Stimulated activated CD4-positive, alpha-beta T cell treated with anti-CD3 and anti-CD28 coated beads, TNF-alpha, amount 100 ng/mL, for 48 hours (primary cell): Measurements from ENCODE around the gene NFATC3.

Experiments
- DNase-seq, 3 donors: peaks; one replicate each; pipeline ENCODE4 v3.0.0-alpha.2; 2020; ENCODE audit warnings: low read depth in 3 of 3

Gene NFATC3

GRCh38 chr16:68186877-68187276, 101.7 kb downstream of the NFATC3 start:
- DNase-seq, result no peak

DNA sequence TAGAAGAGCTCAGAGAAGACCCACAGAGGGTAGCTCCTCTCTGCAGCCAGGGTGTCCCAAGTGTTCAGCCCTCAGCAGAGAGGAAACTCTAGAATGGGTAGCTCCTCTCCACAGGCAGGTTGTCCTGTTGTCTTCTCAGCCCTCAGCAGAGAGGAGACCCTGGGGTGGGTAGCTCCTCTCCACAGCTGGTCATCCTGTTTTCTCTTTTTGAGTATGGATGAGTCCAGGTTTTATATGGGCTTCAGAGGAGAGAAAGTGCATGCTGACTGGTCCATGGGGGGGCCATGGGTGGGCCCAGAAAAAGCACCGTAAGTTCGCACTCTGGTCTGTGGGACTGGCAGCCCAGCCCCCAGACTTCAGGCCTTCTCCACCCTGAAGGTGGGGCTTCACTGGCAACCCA, 102.3 kb downstream of the NFATC3 start:
- no peak for DNase-seq

DNA sequence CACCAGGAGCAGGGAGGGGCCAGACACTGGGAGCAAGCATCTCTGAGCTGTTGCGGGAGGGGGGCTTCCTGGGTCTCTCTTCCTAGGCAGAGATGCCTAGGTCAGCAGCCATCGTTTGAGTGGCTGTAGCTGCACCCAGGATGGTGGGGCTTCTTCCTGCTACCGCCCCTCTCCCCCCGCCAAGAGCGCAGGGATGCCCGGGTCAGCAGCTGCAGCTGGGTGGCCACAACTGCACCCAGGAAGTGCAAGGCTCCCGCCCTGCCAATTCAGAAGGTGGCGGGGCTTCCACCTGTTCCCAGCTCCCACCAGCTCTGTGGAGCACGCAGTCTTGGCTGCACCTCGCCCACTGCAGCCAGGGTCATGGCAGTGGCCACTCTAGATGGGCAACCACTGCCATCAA, 103.0 kb downstream of the NFATC3 start:
- no peak for DNase-seq

- DNase-seq, result no peak
These were observed 104.9 kb downstream of the NFATC3 start for GRCh38 chr16:68190081-68190480.

GRCh38 chr16:68190736-68191510, 105.8 kb downstream of the NFATC3 start:
- DNase-seq, result no peak

- no peak for DNase-seq
These were observed 109.1 kb downstream of the NFATC3 start for GRCh38 chr16:68194251-68194650.

DNA sequence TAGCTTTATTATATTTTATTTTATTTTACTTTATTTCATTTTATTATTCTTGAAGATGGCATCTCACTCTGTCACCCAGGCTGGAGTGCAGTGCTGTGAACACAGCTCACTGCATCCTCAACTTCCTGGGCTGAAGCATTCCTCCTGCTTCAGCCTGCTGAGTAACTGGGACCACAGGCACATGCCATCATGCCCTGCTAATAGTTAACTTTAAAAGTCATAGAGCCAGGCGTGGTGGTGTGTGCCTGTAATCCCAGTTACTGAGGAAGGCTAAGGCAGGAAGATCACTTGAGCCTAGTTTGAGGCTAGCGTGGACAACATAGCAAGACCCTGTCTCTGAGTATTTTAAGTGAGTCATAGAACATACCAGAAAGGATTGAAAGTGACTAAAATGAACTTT, 112.1 kb downstream of the NFATC3 start:
- no peak for DNase-seq

DNA sequence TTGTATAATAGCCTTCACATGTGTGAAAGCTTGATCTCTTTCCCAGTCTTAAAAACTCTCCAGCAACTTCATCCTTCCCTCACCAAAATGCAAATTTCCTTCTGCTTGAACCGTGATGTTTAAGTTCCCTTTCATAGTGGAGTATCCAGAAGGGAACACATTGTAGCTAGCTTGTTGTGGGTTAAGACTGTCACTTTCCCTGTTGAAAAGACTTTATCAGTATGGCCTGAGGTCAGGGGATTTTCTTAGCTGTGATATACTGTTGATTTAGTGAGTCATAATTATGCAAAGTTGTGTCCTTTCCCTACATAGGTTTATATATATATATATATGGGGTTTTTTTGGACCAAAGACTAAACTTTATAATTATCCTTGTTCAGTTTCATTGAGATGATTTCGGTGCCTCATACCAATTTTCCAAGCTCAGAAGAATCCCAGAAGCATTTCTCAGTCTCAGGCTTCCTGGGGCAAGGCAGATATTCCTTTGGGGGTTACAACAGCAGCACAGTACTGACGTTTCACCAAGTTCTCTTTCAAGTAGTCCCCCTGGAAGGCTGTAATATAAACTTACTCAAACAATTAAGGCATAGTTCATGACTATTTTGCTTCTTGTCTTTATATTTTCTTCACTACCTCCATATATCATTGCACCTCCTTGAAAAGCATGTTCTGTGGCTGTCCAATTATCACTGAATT, 115.1 kb downstream of the NFATC3 start:
- no peak for DNase-seq

GRCh38 chr16:68202091-68202519, 116.9 kb downstream of the NFATC3 start:
- DNase-seq, result no peak

- no peak for DNase-seq
These were observed 121.1 kb downstream of the NFATC3 start for GRCh38 chr16:68206245-68206644.

- no peak for DNase-seq
These were observed 129.6 kb downstream of the NFATC3 start for GRCh38 chr16:68214726-68215125.

GRCh38 chr16:68215302-68215701, 130.1 kb downstream of the NFATC3 start:
- no peak for DNase-seq

DNA sequence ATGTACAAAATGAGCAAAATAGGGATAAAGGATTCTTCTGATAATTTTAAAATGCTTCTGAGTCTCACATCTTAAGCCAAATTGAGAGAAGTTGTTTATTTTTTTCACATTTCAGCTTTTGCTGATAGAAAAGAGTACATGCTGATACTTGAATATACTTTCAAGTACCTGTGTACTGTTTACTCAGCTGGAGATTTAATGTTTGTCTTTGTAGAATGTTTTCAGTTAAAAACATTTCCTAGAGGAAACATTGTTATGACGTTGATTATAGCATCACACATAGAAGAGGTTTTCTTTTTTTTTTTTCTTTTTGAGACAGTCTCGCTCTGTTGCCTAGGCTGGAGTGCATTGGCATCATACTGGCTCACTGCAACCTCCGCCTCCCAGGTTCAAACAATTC, 131.1 kb downstream of the NFATC3 start:
- no peak for DNase-seq

DNA sequence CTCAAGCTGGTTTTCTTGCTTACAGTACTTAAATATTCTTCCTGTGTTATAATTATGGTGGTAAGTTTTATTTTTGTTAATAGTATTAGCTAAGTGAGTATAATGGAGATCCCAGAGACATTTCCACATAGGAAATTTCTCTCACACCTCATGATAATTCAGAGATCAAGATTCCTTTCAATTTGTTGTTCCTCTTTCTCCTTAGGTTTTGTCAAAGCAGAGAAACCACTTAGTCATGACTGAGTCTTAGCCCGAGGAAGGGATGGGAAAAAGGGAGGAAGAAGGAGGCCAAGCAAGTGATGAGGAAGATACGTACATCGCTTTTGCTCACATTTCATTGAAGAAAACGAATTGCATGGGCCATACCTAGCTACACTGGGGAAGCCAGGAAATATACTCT, 132.3 kb downstream of the NFATC3 start:
- no peak for DNase-seq

GRCh38 chr16:68219725-68220351, 134.7 kb downstream of the NFATC3 start:
- DNase-seq, result no peak

- DNase-seq, result no peak
These were observed 137.9 kb downstream of the NFATC3 start for GRCh38 chr16:68223072-68223471.

- no peak for DNase-seq
These were observed 140.9 kb downstream of the NFATC3 start for GRCh38 chr16:68226116-68226515.

DNA sequence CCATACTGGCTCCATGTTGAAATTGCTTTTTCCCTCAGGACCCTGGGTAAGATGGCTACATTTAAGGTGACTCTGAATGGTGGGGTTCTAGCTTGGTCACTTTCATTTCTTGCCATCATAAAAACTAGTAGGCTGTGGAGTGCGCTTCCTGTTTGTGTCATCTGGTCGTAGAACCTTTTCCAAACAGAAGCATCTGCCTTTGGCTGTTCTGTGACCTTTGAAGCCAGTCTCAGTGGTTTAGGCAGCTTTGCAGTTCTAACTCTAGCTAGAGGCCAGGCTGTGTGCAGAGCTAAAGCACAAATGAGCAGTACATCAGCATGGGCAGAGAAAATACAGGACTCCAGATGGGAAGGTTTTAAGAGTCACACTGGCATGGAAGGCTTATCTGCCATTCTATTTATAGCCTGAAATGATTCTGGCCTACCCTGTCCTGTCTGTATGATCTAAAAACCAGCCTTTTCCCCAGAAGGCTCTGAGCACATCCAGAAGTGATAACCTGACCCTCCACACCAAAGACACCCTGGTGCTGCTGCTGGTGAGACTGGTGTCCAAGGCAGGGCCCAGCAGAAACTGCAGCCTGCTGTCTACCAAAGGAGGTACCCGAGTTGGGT, 142.1 kb downstream of the NFATC3 start:
- no peak for DNase-seq

- no peak for DNase-seq
These were observed 142.8 kb downstream of the NFATC3 start for GRCh38 chr16:68227850-68228553.

GRCh38 chr16:68228652-68229051, 143.5 kb downstream of the NFATC3 start:
- DNase-seq, result no peak

DNA sequence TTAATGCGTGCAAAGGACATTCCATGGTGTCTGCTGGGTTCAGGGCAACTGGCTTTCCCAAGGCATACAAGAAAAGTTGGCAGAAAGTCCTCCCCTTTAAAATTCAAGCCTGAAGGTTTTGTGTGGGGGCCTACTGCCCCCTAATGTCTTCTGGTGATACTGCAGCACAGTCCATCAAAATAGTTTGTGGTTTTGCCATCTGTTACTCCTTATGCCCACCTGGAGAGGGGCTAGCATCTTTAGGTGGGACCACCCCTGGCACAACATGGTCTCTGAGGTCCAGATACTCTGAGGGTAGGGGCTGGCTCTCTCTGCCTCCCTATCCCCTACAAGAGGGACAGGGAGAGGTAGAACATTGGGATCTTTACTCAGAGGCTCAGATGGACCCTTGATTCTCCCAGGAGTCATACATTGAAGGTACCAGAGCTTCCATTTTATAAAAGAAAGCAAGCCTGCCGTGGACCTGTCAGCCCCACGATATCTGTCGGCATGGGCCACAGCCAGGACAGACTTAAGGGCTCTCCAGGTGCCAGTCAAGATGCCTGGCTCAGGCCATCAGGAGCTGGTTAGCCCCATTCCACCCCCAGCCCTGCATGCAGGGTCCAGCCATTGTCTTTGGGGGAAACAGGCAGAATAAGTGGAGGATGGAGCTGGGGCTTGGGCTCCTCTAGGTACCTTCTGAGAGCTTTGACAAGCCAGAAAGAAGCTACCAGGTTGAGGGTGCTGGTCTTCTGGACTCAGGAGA, 144.4 kb downstream of the NFATC3 start:
- DNase-seq, result no peak
